Hepatocyte (in vitro differentiated cells): ENCODE data around the gene GOLGA8A. TPM values are rescaled to one million over a fixed set of nuclear protein-coding genes. Genes with fewer than 3 reads are reported as not detected.

Experiments
- DNase-seq: peaks from one replicate; pipeline ENCODE4 v3.0.0-alpha.2; 2016; ENCODE audit warnings: low spot score
- H2AFZ ChIP-seq: fragments of 200-600 bp; sonication (generic); 2 replicates; pipeline ENCODE4 v1.6.0; 2016; ENCODE audit warnings: antibody characterized with exemption, mild to moderate bottlenecking
- H3K27ac ChIP-seq: fragments of 200-600 bp; sonication (generic); 2 replicates; pipeline ENCODE4 v1.5.1; 2016; ENCODE audit warnings: mild to moderate bottlenecking
- H3K27me3 ChIP-seq: fragments of 200-600 bp; sonication (generic); 2 replicates; pipeline ENCODE4 v1.6.1; 2016
- H3K36me3 ChIP-seq: fragments of 200-600 bp; sonication (generic); replicated peaks from 2 replicates; pipeline ENCODE4 v1.5.1; 2016; ENCODE audit warnings: low read depth; ENCODE audit not compliant: insufficient read depth
- H3K4me1 ChIP-seq: fragments of 200-600 bp; sonication (generic); 2 replicates; pipeline ENCODE4 v1.5.1; 2016; ENCODE audit warnings: mild to moderate bottlenecking, moderate library complexity; ENCODE audit not compliant: insufficient read depth
- H3K4me2 ChIP-seq: fragments of 200-600 bp; sonication (generic); 2 replicates; pipeline ENCODE4 v1.6.0; 2016
- H3K4me3 ChIP-seq: fragments of 200-600 bp; sonication (generic); 2 replicates; pipeline ENCODE4 v1.5.1; 2016; ENCODE audit warnings: mild to moderate bottlenecking
- H3K79me2 ChIP-seq: fragments of 200-600 bp; sonication (generic); 2 replicates; pipeline ENCODE4 v1.6.0; 2017; ENCODE audit warnings: mild to moderate bottlenecking
- H3K9me2 ChIP-seq: fragments of 200-600 bp; sonication (generic); replicated peaks from 2 replicates; pipeline ENCODE4 v1.6.0; 2017; ENCODE audit warnings: mild to moderate bottlenecking; ENCODE audit not compliant: insufficient read depth
- H3K9me3 ChIP-seq: fragments of 200-600 bp; sonication (generic); 2 replicates; pipeline ENCODE4 v1.5.1; 2016; ENCODE audit warnings: low read depth, mild to moderate bottlenecking
- H4K20me1 ChIP-seq: fragments of 200-600 bp; sonication (generic); 2 replicates; pipeline ENCODE4 v1.6.0; 2016; ENCODE audit warnings: mild to moderate bottlenecking; ENCODE audit not compliant: insufficient read depth, poor library complexity, severe bottlenecking
- EZH2 ChIP-seq: fragments of 200-600 bp; sonication (generic); IDR thresholded peaks from 2 replicates; pipeline ENCODE4 v1.6.1; 2016; ENCODE audit warnings: antibody characterized with exemption, mild to moderate bottlenecking, borderline replicate concordance
- EZH2phosphoT487 ChIP-seq: fragments of 200-600 bp; sonication (generic); IDR thresholded peaks from one replicate; pipeline ENCODE4 v1.6.1; 2018; ENCODE audit warnings: antibody characterized with exemption, mild to moderate bottlenecking, low read depth, moderate library complexity; ENCODE audit not compliant: unreplicated experiment, severe bottlenecking
- WGBS: methylation state at CpG from one replicate; pipeline ENCODE4 v1.1.6; 2016; ENCODE audit warnings: low lambda C conversion rate; ENCODE audit errors: missing lambda C conversion rate; 5-methylcytosine and 5-hydroxymethylcytosine counted together
- polyA plus RNA-seq: library from polyadenylated mRNA; unstranded; fragments of >200 nt; fragmentation: Nextera tagmentation; extraction: Ambion mirVana; gene quantifications from 2 replicates; pipeline ENCODE4 v1.2.1, GENCODE V29; 2016
- total RNA-seq: library from RNA; depleted of rRNA; stranded (reverse); fragments of >200 nt; gene quantifications from 2 replicates; pipeline ENCODE4 v1.2.3, GENCODE V29; 2014
- TF ChIP-seq, protein P1 (sequence below): fragments of 200-600 bp; sonication (generic); IDR thresholded peaks from 2 replicates; pipeline ENCODE4 v1.5.1; 2016; ENCODE audit warnings: antibody characterized with exemption, mild to moderate bottlenecking; ENCODE audit not compliant: poor library complexity

GOLGA8A gene
- total and polyA plus RNA-seq, 2 experiments from 2014 or later, result 27.2 to 51.2 TPM

DNA sequence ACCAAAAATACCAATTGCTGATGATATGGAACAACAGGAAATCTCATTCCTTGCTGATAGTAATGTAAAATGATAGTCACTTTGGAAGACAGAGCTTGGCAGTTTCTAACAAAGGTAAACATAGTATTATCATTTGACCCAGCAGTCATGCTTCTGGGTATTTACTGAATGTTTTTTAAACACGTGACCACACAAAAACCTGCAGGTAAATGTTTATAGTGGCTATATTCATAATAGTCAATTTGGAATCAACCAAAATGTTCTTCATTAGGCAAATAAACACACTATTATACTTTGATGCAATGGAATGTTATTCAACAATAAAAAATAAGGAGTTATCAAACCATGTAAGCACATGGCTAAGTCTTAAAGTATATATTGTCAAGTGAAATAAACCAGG lies 24.1 kb upstream of the GOLGA8A start:
- Histone ChIP-seq H3K27ac (no peak overlapping the region), H3K9me2 (no peaks in the 10 kb centered on the region), H3K4me2 (no peak overlapping the region), H3K9me3 (no peaks in the 10 kb centered on the region), H2AFZ (no peak overlapping the region), H4K20me1 (no peaks in the 10 kb centered on the region), H3K27me3 (no peaks in the 10 kb centered on the region), H3K4me3 (no peak overlapping the region), H3K79me2 (no peaks in the 10 kb centered on the region), H3K4me1 (no peaks in the 10 kb centered on the region), H3K36me3 (no peaks in the 10 kb centered on the region)
- DNase-seq, result no peak
- 42% methylated on average over 1 of the region's 1 CpG for WGBS
- no peak for TF ChIP-seq EZH2
- TF ChIP-seq, protein P1, sequence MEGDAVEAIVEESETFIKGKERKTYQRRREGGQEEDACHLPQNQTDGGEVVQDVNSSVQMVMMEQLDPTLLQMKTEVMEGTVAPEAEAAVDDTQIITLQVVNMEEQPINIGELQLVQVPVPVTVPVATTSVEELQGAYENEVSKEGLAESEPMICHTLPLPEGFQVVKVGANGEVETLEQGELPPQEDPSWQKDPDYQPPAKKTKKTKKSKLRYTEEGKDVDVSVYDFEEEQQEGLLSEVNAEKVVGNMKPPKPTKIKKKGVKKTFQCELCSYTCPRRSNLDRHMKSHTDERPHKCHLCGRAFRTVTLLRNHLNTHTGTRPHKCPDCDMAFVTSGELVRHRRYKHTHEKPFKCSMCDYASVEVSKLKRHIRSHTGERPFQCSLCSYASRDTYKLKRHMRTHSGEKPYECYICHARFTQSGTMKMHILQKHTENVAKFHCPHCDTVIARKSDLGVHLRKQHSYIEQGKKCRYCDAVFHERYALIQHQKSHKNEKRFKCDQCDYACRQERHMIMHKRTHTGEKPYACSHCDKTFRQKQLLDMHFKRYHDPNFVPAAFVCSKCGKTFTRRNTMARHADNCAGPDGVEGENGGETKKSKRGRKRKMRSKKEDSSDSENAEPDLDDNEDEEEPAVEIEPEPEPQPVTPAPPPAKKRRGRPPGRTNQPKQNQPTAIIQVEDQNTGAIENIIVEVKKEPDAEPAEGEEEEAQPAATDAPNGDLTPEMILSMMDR, result no peak
- TF ChIP-seq EZH2phosphoT487, result no peak

DNA sequence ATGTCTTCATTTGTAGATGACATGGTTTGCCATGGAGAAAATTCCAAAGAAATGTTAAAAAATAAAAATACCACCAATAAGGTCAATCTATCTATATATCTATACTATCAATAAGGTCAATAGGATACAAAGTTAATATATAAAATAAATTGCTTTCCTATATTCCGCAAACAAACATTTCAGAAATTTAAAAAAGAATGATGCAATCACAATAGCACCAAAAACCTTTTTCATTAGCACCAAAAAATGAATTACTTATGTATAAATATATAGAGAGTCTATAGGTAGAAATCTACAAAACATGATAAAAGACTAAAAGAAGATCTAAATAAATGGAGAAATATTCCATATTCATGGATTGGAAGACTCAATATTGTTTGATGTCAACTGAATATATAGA lies 22.8 kb upstream of the GOLGA8A start:
- H3K4me1 ChIP-seq, result no peaks in the 10 kb centered on the region
- H3K9me2 ChIP-seq, result no peaks in the 10 kb centered on the region
- H4K20me1 ChIP-seq, result no peaks in the 10 kb centered on the region
- WGBS, result 97% methylated on average over 1 of the region's 1 CpG
- H3K79me2 ChIP-seq, result no peaks in the 10 kb centered on the region
- H3K27ac ChIP-seq, result no peak overlapping the region
- H2AFZ ChIP-seq, result no peak overlapping the region
- H3K36me3 ChIP-seq, result no peaks in the 10 kb centered on the region
- H3K4me2 ChIP-seq, result no peak overlapping the region
- no peaks in the 10 kb centered on the region for H3K9me3 ChIP-seq
- no peak for TF ChIP-seq EZH2
- TF ChIP-seq, protein P1, result no peak
- TF ChIP-seq EZH2phosphoT487, result no peak
- H3K27me3 ChIP-seq, result no peaks in the 10 kb centered on the region
- no peak overlapping the region for H3K4me3 ChIP-seq
- no peak for DNase-seq

DNA sequence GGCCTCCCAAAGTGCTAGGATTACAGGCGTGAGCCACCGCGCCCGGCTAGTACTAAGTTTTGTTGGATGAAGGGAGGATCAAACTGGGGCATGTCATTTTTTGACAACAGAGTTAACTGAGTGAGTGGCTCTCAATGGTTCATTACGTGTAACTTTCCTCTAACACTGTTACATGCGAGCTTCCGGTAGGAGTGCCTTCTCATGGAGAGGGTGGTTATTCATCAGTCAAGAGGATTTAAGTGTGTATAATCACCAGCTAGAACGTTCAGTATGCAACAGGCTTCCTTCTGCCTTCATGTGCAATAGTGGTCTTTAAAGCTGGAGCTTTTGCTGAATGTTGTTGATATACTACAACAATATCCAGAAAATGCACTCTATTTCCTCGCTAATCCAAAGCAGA lies 19.1 kb upstream of the GOLGA8A start:
- no peaks in the 10 kb centered on the region for H3K4me1 ChIP-seq
- H2AFZ ChIP-seq, result no peak overlapping the region
- whole genome bisulfite sequencing, result 65% methylated on average over 9 of the region's 9 CpGs
- H4K20me1 ChIP-seq, result no peaks in the 10 kb centered on the region
- no peaks in the 10 kb centered on the region for H3K9me3 ChIP-seq
- no peaks in the 10 kb centered on the region for H3K27me3 ChIP-seq
- DNase-seq, result no peak
- no peak overlapping the region for H3K4me3 ChIP-seq
- H3K27ac ChIP-seq, result no peak overlapping the region
- H3K4me2 ChIP-seq, result no peak overlapping the region
- H3K79me2 ChIP-seq, result no peaks in the 10 kb centered on the region
- no peaks in the 10 kb centered on the region for H3K36me3 ChIP-seq
- no peaks in the 10 kb centered on the region for H3K9me2 ChIP-seq
- TF ChIP-seq, protein P1, result no peak
- no peak for TF ChIP-seq EZH2phosphoT487
- TF ChIP-seq EZH2, result no peak

DNA sequence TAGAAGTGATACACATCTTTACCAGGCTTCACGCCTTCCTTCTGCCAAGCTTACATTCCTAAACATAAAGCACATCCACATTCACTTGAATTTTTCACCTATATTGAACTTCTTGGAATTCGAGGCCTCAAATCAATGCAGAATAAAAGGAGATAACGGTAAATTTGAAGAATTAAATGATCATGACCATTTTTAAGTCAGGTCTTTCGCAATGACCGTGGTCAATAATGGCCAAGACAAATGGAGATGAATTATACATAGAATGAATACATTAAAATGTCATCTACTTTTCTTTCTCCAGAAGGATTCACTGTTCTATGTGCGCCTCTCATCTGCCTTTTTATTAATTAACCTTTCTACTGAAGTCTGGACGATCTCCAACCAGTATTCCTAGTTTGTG lies 5.3 kb upstream of the GOLGA8A start:
- no peak overlapping the region for H3K4me3 ChIP-seq
- no peaks in the 10 kb centered on the region for H3K9me2 ChIP-seq
- no peaks in the 10 kb centered on the region for H3K36me3 ChIP-seq
- no peak for TF ChIP-seq EZH2phosphoT487
- peaks cover 19% of the 10 kb centered on the region for H3K27me3 ChIP-seq
- H3K4me2 ChIP-seq, result no peak overlapping the region
- H3K4me1 ChIP-seq, result no peaks in the 10 kb centered on the region
- H3K79me2 ChIP-seq, result no peaks in the 10 kb centered on the region
- no peaks in the 10 kb centered on the region for H4K20me1 ChIP-seq
- H3K9me3 ChIP-seq, result no peaks in the 10 kb centered on the region
- no peak overlapping the region for H3K27ac ChIP-seq
- H2AFZ ChIP-seq, result no peak overlapping the region
- no peak for DNase-seq
- 89% methylated on average over 7 of the region's 7 CpGs for WGBS
